DMS153 treated with DMSO at 0.1 percent for 48 hours (cell line): ENCODE results near the gene CCDC178.
"Not testable (repeated sequence)": the region's sequence is repeated elsewhere in the genome, so short reads cannot be mapped to it uniquely, and the experiment has no call there.

Experiments used
- DNase-seq: peaks from one replicate; lab custom pipeline; 2025; ENCODE audit not compliant: unreplicated experiment; lab: John Stamatoyannopoulos, UW

CCDC178 gene

GRCh38 chr18:33231474-33232317 lies 208.8 kb downstream of the CCDC178 start:
- DNase-seq: peak; percentile 81

GRCh38 chr18:33212363-33212762 lies 228.2 kb downstream of the CCDC178 start:
- peak; percentile 89 for DNase-seq

GRCh38 chr18:33210575-33211189 lies 229.8 kb downstream of the CCDC178 start:
- DNase-seq: peak; percentile 65

- DNase-seq: no peak
Observed at GRCh38 chr18:33205777-33206176, 234.7 kb downstream of the CCDC178 start.

GRCh38 chr18:33201509-33201926 lies 239.0 kb downstream of the CCDC178 start:
- DNase-seq: no peak

- no peak for DNase-seq
Observed at GRCh38 chr18:33195795-33196194, 244.7 kb downstream of the CCDC178 start.

- no peak for DNase-seq
Observed at GRCh38 chr18:33194793-33195192, 245.7 kb downstream of the CCDC178 start.

- no peak for DNase-seq
Observed at GRCh38 chr18:33184958-33185357, 255.6 kb downstream of the CCDC178 start.

- DNase-seq: no peak
Observed at GRCh38 chr18:33184175-33184574, 256.3 kb downstream of the CCDC178 start.

GRCh38 chr18:33183136-33183535 lies 257.4 kb downstream of the CCDC178 start:
- DNase-seq: no peak

GRCh38 chr18:33181016-33181415 lies 259.5 kb downstream of the CCDC178 start:
- DNase-seq: no peak

GRCh38 chr18:33169218-33169617 lies 271.3 kb downstream of the CCDC178 start:
- no peak for DNase-seq

GRCh38 chr18:33164121-33164520 lies 276.4 kb downstream of the CCDC178 start:
- not testable (repeated sequence) for DNase-seq

- DNase-seq: no peak
Observed at GRCh38 chr18:33161131-33161530, 279.4 kb downstream of the CCDC178 start.

GRCh38 chr18:33159151-33159550 lies 281.4 kb downstream of the CCDC178 start:
- no peak for DNase-seq

GRCh38 chr18:33157893-33158292 lies 282.6 kb downstream of the CCDC178 start:
- DNase-seq: no peak

GRCh38 chr18:33156906-33157470 lies 283.5 kb downstream of the CCDC178 start:
- no peak for DNase-seq

GRCh38 chr18:33154049-33154448 lies 286.5 kb downstream of the CCDC178 start:
- no peak for DNase-seq

GRCh38 chr18:33152376-33152775 lies 288.1 kb downstream of the CCDC178 start:
- DNase-seq: no peak

GRCh38 chr18:33147811-33148210 lies 292.7 kb downstream of the CCDC178 start:
- DNase-seq: not testable (repeated sequence)

GRCh38 chr18:33146014-33146413 lies 294.5 kb downstream of the CCDC178 start:
- no peak for DNase-seq
